T-helper 2 cell treated with Interferon-gamma antibody and Interleukin-4, amounts not matched to agents 100 ng/mL and 5 ng/mL, for 36 hours (primary cell): ENCODE data around the gene SPRN. TPM values are rescaled to one million over a fixed set of nuclear protein-coding genes. Genes with fewer than 3 reads are reported as not detected.
"Not testable (repeated sequence)": the region's sequence is repeated elsewhere in the genome, so short reads cannot be mapped to it uniquely, and the experiment has no call there.

Experiments
- intact Hi-C: fragments of 100-400 bp; cut with micrococcal nuclease; formaldehyde crosslinking; loops from one replicate; pipeline ENCODE4 v1.15.1; 2023
- total RNA-seq: library from RNA; stranded (reverse); gene quantifications from 2 replicates; pipeline ENCODE4 v1.2.3, GENCODE V29; 2022

The SPRN gene
- total RNA-seq, 1 donor from 2014 or later = not detected

DNA sequence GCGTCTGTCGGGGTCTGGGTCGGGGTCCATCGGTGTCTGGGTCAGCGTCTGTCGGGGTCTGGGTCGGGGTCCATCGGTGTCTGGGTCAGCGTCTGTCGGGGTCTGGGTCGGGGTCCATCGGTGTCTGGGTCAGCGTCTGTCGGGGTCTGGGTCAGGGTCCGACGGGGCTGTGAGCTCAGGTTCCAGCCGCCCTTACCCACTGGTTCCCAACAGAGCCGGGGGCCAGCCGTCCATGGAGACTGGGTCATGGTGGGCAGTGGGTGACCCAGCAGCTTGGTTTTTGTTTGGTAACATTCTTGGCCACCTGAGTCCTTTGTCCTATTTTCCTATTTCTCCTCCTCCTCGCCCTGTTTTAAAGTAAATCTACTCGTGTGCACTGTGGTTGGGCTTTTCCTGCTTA lies 16.9 kb upstream of the SPRN start:
- intact Hi-C loops = loop anchor here (10.0 kb wide), 1 partner anchor 53 kb away; no protein-coding TSS in a partner anchor

DNA sequence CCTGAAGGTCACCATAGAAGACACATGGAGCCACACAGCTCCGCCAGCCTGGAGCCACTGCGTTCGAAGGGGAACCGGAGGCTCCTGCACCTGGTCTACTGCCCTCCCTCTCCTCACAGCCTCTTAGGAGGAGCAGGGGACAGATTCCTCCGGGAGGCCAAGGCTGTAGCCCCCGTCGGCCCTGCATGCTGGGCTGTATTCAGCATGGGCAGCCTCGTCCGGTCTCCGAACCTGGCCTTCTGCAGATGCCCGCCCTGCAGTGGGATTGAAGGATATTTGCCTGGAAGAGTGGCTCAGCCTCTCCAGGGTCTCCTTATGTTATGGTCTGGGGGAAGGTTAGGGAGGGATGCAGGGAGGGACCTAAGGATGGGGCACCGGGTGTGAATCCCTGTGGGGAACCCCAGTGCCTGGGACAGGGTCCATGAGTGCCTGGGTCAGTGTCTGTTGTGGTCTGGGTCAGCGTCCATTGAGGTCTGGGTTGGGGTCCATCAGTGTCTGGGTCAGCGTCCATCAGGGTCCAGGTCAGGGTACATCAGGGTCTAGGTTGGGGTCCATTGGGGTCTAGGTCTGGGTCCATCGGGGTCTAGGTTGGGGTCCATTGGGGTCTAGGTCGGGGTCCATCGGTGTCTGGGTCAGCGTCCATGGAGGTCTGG lies 16.3 kb upstream of the SPRN start:
- intact Hi-C loops = loop anchor here (10.0 kb wide), 1 partner anchor 54 kb away; no protein-coding TSS in a partner anchor

DNA sequence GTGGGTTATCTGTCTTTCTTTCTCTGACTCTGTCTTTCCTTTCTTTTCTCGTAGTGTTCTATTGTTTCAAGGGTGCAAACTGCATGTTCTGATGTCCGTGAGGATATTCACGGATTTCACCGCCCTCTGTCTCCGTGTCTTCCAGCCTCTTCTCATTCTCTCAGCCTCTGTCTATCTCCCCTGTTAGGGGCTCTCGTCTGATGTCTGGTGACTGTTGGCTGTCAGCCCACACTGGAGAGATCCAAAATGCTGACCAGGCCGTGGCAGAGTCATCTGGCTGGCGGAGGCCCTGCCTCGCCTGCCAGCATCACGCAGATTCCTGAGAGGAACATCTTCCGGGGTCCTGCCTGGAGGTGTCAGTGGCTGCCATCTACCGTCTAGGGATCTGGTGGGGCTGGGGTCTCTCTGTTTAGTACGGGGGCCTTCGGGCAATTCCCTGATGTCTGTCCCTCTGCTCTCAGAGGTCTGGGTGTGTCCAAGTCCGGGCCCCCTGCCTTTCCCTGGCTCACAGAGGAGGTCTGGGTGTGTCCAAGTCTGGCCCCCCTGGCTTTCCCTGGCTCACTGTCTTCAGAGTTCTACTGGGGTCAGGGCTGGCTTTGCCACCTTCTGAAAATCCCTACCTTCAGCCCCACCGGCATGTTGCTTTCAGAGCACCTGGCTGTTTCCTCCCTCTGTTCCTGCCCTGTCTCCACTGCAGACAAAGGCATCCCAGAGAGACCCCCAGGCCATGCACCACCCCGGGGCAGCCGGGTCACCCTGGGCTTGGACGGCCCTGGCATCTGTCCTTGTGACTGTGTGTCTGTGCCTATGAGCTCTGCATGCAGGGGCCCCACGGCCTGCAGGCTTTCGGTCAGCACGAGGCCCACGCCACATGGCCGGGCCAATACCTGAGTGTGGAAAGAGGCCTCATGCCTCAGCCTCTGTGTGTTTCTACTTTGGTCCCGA lies 15.4 kb upstream of the SPRN start:
- intact Hi-C loops = loop anchor here (2.0 to 10.0 kb wide), 2 partner anchors 55 to 81 kb away; no protein-coding TSS in a partner anchor

DNA sequence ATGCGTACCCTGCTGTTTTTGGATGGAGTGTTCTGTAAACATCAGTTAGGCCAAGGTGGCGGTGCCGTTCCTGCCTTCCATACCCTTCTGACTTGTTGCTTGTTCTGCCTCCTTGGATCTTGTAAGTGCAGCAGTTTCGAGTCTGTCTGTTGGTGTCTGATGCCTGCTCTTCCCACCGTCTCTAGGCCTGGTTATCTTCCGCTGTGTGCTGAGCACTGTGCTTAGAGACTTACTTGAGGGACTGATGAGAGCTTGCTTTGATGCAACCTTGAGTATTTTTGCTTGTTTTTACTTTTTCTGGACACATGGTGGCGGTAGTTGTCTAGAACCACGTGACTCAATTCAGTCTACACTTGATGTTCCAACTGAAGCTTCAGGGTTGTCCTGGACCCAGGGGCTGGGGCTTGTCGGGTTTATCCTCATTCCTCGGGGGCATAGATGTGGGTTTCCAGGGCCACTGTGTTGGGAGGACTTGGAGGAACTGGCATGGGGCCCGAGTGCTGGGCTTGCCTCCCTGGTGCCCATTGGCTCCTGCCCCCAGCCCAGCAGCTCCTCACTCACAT lies 14.4 kb upstream of the SPRN start:
- intact Hi-C loops = loop anchor here (2.0 kb wide), 1 partner anchor 82 kb away; no protein-coding TSS in a partner anchor

GRCh38 chr10:133432789-133433188 lies 8.4 kb upstream of the SPRN start:
- intact Hi-C loops = not testable (repeated sequence)

DNA sequence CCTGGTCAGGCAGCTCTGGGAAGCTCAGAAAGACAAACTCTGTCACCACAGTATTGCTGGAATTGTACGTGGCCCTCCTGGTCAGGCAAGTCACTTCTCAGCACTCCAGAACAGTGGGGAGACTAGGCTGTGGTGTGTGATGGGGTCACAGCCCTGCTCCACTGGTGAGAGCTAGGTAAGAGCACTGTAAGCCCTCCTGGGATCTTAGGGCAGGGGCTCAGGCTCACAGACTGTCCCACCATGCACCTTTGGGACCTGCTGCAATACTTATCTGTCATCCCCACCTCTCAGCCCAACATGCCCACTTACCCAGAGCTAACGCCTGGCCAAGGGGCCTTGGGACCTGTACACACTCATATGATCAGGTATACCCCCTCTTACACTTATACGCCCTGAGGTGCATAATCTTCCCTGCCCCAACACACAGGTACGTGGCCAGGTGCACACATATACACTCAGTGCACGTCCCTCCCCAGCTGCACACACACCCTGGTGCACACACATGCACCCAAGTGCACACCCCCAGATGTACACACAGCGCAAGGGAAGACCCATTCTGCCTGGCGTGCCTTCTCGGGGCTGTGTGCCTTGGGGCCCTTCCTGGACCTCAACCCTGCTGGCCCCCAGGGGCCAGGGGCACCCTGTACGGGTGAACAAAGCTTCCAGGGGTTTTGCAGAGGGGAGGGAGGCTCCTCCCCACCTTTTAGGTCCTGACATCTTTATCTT lies 7.6 kb upstream of the SPRN start:
- intact Hi-C loops = not testable (repeated sequence)

DNA sequence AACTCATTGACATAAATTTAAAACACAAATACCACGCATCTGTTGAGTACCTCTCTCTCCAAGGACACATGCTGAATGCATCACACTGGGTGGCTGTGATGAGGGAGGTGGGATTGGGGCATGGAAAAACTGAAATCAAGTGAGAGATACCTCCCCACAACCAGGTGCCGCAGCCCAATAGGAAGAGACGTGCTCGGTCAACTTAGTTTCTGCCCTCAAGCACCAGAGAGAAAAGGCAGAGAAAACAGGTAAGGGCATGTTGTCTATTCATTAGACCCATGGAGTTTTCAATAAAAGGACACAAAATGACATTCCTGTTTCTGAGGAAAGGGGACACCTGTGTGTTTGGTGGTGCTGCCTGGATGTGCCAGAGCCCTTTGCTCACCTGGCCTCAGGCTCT lies 5.1 kb upstream of the SPRN start:
- intact Hi-C loops = not testable (repeated sequence)

GRCh38 chr10:133424102-133424501 lies 323 bp downstream of the SPRN start:
- intact Hi-C loops = not testable (repeated sequence)

DNA sequence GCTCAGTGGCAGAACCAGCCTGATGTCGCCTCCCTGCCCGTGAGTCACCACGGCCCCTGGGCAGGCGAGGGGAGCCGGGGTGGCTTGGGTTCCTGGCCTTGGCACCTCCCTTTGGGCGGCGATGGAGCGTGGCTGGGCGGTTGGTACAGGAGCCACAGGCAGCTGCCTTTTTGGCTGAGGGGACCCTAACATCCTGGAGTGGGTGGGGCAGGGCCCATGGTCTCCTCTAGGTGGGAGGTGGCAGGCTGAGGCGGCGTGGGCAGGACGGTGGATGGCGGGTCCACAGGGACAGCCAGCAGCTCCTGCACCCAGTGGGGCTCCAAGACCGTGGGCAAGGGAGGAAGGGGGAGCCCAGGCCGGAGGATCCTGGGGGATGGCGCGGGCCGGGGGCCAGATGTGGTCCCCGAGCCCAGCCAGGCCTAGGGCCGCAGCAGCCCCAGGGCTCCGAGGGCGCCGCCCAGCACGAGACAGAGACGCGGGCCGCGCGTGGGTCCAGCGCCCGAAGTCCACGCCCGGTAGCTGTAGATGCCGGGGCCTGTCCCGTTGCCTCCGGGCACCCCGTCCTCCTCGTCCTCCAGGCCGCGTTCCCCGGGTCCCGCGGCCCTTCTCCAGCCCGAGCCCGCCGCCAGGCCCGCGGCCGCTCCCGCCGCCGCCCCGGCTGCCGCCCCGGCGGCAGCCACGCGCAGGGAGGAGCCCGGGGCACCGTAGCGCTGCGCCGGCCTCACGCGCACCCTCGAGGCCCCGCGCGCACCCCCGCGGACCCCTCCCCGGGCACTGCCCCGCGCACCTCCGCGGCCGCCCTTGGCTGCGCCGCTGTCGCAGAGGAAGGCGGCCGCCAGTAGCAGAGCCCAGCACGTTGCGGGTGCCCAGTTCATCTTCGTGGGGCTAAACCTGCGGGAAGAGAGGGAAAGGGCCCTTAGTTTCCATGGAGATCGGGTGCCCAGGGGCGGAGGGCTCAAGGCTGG lies 1.3 kb downstream of the SPRN start:
- intact Hi-C loops = no loop called here

DNA sequence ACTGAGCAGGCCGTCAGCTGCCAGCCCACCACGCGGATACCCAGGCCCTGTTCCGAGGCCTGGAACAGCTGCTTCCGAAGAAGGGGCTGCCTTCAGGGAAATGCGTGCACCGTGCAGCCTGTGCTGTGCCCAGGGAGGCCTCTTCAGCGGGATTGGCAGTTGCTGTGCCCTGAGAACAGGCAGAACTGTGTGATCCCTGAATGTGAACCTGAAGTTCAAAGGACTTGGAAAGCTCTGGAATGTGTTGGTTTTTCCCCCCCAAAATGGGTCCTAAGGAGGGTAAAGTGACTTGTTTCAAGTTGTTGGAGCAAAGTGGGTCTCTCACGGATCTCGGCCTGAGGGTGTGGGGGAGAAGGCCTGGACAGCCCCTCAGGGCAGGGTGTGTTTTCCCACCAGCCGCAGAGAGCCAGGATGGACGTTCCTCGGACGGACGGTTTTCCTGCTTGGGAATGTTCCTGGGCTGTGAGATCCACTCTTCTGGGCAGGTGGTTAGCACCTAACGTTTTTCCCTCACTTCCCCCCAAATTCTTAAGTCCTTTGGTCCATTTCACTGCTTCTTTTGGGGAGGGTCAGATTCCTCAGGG lies 2.1 kb downstream of the SPRN start:
- intact Hi-C loops = no loop called here

DNA sequence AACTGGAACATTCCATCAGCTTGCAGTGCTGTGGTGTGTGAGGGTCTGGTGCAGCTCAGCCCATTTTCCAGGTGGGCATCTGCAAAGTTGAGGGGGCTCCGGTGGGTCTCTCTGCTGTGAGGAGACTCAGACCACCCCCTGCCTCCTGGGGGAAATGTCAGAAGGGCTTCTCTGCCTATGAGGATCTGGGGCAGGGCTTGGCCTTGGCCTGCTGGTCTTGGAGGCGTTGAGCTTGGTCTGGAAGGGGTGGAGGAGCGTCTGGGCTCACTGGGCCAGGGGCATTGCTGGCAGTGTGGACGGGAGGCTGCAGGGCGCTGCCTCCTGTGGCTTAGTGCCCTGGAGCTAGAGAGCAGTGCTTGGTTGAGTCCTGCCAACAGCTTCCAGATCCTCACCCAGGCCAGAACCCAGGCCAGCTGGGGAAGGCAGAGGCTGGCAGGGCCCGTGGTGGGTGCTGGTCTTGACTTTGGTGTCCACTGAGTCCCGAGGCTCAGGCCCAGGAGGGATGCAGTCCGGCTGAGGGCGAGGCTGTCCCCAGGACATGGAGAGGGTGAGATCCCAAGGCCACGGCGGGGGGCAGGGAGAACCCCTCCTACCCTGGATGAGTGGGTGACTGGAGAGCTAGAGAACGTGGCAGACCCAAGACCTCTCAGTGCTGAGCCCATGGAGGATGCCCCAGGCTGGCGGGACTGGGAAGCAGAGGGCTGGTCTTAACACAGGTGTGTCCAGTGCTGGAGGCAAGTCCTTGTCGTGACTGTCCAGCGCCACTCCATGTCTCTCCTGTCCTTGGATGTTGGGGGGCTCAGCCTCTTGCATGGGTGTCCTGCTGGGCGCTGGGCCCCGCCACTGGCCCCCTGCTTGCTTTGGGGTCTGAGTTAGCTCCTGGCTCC lies 2.8 kb downstream of the SPRN start:
- intact Hi-C loops = no loop called here

DNA sequence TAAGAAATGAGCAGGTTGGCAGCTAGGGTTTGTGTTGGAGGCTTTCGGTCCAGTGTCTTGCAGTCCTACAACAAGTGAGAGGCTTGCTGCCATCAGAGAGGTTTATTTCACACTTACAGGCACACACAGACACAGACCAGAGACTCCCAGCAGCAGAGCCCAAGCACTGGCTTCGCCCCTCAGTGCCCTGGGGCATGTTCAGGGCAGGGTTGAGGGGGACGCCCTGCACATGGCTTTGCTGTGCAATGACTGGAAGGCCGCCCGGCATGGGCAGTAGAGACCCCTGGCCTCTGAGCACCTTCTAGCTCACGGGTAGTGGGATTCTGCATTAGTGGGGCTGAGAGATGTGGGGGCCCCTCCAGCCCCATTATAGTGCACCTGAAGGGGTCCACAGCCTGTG lies 3.8 kb downstream of the SPRN start:
- intact Hi-C loops = no loop called here

DNA sequence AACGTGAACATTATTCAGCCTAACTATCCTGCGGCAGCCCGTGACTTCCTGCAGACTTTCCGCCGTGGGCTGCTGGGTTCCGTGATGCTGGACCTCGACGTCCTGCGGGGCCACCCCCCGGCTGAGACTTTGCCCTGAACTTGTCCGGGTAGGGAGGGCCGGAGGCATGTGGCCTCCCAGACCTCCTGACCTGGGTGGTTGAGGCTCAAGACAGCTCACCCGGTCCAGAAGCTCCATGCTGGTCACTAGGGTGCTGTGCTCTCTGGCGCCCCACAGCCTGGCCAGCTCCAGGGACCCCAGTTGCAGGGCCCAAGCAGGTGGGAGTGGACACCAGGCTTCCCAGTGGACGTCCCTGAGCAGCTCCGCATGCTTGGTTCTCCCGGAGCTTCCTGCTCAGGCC lies 4.4 kb downstream of the SPRN start:
- intact Hi-C loops = no loop called here

DNA sequence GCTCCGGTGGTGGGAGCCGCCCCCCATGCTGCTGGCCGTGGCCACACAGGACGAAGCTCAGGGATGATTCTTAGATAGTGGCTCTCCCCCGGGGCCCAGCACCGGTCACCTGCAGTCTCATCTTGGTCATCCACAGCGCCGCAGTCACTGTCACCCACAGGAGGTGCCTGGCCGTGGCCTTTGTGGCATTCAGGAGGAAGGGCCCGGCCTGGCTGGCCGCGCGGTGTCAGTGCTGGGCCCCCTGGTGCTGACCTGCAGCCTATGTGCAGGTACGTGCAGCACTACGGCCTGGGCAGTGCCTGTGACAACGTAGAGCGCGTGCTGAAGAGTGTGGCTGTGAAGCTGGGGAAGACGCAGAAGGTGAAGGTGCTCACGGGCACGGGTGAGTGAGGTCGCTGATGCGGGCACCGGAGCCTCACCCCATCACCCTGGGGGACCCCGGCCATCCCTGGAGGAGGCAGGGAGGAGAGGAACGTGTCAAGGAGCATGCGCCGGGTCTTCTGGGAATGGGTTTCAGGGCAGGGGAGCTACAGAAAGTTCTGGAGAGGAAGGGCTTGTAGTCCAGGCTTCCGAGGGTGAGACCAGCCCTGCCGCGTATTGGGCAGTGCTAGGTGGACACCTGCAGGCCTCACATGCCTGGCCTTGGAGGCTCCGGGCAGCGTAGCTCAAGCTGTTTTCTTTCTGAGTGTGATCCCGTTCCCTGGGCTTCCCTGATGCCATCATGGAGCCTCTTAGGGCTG lies 5.0 kb downstream of the SPRN start:
- intact Hi-C loops = no loop called here

- intact Hi-C loops = no loop called here
Measured at GRCh38 chr10:133418289-133418993, 6.0 kb downstream of the SPRN start.

DNA sequence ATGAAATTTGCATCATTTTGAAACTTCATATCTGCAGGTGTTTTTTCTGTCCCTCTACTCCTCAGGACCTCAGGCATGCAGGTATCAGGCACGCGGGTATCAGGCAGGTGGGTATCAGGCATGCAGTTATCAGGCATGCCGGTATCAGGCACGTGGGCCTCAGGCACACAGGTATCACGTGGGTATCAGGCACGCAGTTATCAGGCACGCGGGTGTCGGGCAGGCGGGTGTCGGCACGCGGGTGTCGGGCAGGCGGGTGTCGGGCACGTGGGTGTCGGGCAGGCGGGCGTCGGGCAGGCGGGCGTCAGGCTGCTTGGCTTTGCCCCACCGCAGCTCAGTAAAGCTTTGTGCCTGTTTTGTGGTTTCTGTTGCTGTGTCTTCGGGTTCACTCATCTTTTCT lies 8.7 kb downstream of the SPRN start:
- intact Hi-C loops = no loop called here

DNA sequence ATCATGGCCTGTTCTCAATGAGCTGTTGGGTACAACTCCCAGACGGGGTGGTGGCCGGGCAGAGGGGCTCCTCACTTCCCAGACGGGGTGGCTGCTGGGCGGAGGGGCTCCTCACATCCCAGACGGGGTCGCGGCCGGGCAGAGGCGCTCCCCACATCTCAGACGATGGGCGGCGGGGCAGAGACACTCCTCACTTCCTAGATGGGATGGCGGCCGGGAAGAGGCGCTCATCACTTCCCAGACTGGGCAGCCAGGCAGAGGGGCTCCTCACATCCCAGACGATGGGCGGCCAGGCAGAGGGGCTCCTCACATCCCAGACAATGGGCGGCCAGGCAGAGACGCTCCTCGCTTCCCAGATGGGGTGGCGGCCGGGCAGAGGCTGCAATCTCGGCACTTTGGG lies 10.0 kb downstream of the SPRN start:
- intact Hi-C loops = not testable (repeated sequence)

DNA sequence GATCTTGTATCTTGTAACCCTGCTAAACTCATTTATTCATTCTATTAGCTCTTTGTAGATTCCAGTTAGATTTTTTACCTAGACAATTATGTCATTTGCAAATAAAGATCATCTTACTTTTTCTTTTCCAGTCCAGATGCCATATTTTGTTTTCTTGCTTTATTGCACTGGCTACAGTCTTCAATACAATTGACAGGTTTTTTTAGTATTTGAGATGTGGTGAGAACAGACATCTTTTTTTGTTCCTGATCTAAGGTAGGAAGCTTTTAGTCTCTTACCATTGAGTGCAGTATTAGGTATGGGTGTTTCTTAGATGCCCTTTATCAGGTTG lies 12.1 kb downstream of the SPRN start:
- intact Hi-C loops = no loop called here
